Measurements from ENCODE around the gene PNRC2.

GRCh38 chr1:23922321-23922943 is 37.2 kb upstream of the PNRC2 start:
- TF ChIP-seq PLRG1 (conservative IDR thresholded peaks at IDR 0.05) (no peak), ZNF773 (CRISPR knock-in tag; IDR thresholded peaks at IDR 0.05; ENCODE audit: borderline replicate concordance) (no peak), RBM22 (optimal IDR thresholded peaks at IDR 0.05; ENCODE audit: low read length) (no peak), ZHX2 (IDR thresholded peaks at IDR 0.05; ENCODE audit: low read depth) (no peak), ZHX2 (CRISPR knock-in tag; IDR thresholded peaks at IDR 0.05; ENCODE audit: borderline replicate concordance) (no peak), POLR2A (IDR thresholded peaks at IDR 0.05; ENCODE audit: insufficient read depth in 1 of 2, low read depth in 2 of 2, low read length in 2 of 2) (no peak), MYNN (CRISPR knock-in tag; IDR thresholded peaks at IDR 0.05; ENCODE audit: low read depth) (no peak), THRA (CRISPR knock-in tag; IDR thresholded peaks at IDR 0.05; ENCODE audit: borderline replicate concordance) (no peak), SP2 (CRISPR knock-in tag; IDR thresholded peaks at IDR 0.05) (no peak), ZNF512 (CRISPR knock-in tag; IDR thresholded peaks at IDR 0.05) (no peak), TRIM24 (CRISPR knock-in tag; IDR thresholded peaks at IDR 0.05) (no peak), ZBTB26 (CRISPR knock-in tag; IDR thresholded peaks at IDR 0.05; ENCODE audit: borderline replicate concordance) (no peak), ETV6 (CRISPR knock-in tag; conservative IDR thresholded peaks at IDR 0.05) (no peak)
